HG03457 (cell line): ENCODE measurements around the gene URM1.
"Not testable (repeated sequence)": the region's sequence is repeated elsewhere in the genome, so short reads cannot be mapped to it uniquely, and the experiment has no call there.

Experiments
- ATAC-seq: cut with Tn5 transposase; IDR thresholded peaks from one replicate; pipeline ENCODE4 v1.9.1; 2021; ENCODE audit warnings: moderate number of reproducible peaks; ENCODE audit not compliant: unreplicated experiment

Gene URM1

DNA sequence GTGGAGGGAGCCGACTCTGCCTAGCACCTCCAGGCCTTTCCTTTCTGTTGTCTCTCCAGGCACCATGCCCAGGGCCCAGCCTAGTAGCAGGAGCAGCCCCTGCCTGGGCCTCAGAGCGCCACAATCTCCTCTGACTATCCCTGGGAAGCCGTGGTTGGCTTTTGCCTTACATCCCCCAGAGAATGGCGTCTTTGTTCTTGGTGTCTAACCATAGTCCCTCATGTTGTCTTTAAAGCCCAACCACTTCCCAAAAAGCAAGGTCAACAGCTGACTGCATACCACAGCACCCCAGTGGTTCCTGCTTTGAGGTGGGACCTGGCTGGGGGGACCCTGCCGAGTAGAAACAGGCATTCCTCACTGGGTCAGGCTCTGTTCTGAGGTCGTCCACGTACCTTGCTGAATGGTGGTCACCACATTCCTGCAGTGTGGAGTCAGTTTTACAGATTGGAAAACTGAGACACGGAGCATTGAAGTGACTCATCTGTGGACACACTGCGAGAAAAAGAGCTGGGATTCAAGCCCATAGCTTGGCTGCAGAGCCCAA, 35.7 kb downstream of the URM1 start:
- no peak for ATAC-seq

DNA sequence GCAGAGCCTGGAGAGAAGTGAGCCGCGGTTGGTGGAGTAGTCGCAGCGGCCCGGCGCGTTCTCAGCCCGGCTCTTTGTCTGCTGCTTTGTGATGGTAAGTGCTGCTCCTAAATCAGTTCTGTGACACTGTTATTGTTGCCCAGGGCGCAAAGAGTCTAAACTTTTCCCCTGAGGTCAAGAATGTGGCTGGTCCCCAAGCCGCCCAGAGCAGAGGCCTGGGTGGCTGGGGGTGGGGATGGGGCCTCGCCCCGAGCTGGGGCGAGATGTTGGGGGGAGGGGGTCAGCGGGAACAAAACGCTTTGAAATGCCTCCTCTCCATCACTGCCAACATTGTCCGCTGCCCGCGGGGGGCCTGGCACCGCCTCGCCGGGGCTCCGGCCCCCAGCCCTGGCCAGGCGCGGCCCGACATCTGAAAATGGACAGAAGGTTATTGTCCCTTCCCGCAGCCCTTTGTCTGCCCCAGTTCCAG, 37.8 kb downstream of the URM1 start:
- ATAC-seq = no peak

- ATAC-seq = no peak
These were observed 38.3 kb downstream of the URM1 start for GRCh38 chr9:128409450-128409849.

- ATAC-seq = no peak
These were observed 38.8 kb downstream of the URM1 start for GRCh38 chr9:128409978-128410377.

GRCh38 chr9:128411364-128412119, 40.4 kb downstream of the URM1 start:
- ATAC-seq = no peak

DNA sequence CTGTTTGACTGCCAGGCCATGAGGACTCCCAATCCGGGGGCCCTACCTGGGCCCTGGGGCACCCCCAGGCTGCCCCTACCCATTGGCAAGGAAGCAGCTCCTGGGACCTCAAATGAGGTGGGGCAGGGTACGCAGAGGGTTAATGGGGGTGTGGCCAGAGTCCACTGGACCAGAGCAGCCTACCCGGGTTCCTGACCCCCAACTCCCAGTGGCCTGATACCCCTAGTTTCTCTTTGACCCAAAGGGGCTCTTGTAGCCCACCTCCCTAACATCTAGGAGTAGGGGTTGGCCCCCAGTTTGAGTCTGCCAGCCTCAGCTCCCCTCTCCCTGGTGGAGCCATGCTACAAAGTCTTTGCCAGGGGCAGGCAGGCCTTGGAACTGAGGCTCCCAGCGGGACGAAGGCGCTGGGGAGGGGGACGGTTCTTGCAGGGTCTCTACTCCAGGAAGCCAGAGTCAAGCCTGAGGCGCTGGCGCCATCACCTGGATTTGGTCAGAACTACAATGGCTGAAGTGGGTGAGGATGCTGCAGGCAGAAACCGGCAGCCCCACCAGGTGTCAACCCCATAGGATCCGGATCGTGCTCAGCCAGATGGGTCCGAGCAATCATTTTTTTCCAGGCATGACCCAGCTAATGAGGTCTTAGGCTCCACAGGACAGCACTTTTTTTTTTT, 41.1 kb downstream of the URM1 start:
- ATAC-seq = no peak

DNA sequence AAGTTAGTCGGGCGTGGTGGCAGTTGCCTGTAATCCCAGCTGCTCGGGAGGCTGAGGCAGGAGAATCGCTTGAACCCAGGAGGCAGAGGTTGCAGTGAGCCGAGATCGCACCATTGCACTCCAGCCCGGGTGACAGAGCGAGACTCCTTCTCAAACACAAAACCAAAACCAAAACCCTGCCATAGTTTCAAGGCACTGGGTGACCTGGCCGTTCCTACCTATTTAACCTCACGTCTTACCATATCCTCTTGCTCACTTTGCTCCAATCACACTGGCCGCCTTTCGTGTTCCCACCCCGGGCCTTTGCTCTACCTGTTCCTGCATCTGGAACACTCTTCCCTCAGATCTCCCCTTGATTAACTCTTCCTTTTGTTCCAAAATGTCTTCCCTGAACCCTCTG, 42.6 kb downstream of the URM1 start:
- ATAC-seq = not testable (repeated sequence)

GRCh38 chr9:128414461-128414860, 43.3 kb downstream of the URM1 start:
- ATAC-seq = no peak

- no peak for ATAC-seq
These were observed 44.1 kb downstream of the URM1 start for GRCh38 chr9:128415281-128415680.

- ATAC-seq = no peak
These were observed 44.8 kb downstream of the URM1 start for GRCh38 chr9:128416014-128416413.

- no peak for ATAC-seq
These were observed 45.4 kb downstream of the URM1 start for GRCh38 chr9:128416432-128417019.

DNA sequence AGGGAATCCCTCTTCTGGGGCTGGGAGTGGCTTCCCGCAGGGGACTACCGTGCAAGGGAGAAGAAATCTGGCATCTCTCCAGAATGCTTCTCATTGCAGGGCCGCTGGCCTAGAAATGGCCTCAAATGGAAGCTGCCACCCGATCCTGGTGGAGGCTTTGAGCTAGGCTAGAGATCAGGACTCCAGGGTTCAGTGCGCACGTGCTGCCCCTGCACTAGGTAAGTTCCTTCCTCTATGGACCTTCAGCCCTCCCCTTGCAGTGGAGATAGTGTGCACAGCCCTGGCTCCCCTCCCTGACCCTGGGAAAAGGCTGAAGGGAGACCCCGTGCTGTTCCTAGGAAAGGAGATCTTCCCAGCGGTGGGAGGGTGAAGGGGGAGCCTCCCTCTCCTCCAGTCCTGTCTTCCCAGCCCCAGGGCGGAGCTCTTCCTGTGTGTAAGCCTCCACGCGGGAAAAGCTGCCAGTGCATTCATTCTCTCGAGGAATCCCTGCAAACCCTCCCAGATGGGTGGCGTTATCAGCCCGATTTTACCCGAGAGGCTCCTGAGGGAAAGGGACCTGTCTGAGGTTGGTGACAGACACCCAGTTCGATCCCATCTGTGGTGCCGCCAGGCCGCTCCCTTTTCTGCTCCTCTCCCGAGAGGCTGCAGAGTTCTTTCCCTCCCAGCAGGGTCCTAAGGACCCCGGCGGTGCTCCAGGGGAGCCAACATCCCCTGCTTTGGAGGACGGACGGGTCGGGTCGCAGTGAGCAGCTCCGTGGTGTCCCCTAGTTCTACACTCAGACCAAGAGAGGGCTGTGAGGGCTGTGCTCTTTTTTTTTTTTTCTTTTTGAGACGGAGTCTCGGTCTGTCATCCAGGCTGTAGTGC, 48.1 kb downstream of the URM1 start:
- ATAC-seq = no peak

DNA sequence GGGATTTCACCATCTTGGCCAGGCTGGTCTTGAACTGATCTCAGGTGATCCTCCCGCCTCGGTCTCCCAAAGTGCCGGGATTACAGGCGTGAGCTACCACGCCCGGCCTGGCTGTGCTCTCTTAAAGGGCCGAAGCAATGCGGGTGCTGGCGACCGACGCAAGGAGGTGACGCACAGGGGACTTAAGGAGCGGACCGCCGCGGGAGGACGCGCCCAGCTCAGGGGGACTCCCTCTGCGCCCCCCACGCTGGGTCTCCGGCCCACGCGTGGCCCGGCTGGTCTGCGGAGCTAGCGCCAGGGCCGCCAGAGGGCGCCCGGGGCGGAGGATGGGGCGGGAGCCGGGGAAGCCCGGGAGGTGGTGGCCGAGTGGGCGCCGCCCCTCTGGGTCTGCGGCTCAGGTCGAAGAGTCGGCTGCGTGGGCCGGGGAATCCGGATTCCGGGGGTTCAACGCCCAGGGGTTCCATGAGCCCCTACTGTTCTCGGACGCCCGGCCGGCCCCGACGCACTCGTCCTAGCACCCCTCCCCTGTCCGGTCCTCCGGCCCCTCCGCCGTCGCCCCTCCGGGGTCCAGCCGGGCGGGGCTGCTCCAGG, 49.0 kb downstream of the URM1 start:
- ATAC-seq = peak; percentile 54

DNA sequence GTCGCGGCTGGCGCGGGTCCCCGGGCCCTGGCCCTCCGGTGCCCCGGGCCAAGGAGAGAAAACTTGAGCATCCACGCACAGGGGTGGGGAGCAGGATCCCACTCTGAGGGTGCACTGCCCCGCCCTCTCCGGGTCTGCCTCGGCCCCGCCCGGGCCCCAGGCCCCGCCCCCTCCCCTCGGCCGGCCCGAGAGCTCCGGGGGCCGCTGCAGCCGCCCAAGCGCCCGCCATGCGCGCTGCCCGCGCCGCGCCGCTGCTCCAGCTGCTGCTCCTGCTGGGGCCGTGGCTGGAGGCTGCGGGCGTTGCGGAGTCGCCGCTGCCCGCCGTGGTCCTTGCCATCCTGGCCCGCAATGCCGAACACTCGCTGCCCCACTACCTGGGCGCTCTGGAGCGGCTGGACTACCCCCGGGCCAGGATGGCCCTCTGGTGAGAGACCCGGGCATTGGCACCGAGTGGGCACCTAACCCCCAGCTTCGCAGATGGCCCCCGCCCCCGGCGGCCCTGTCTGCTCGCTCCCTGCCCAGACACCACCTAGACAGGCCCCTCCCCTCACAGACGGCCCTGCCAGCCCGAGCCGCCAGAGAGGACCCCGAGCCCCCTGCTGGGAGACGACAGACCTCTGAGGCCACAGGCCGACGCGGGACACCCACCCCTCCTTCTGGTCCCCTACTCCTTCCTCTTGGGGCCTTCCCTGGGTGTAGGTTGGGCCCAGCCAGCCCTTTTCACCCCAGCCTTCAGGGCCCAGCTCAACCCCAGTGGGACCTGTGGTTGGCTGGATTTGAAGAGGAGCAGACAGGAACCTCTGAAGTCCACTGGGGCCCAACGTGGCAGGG, 49.7 kb downstream of the URM1 start, which contains the start of gene CERCAM:
Gene CERCAM, plus strand, starts transcription at position 207 of the 831 bp plus-strand sequence. Its CDS starts 21 bp downstream, at position 228.
- peak; percentile 43 for ATAC-seq

DNA sequence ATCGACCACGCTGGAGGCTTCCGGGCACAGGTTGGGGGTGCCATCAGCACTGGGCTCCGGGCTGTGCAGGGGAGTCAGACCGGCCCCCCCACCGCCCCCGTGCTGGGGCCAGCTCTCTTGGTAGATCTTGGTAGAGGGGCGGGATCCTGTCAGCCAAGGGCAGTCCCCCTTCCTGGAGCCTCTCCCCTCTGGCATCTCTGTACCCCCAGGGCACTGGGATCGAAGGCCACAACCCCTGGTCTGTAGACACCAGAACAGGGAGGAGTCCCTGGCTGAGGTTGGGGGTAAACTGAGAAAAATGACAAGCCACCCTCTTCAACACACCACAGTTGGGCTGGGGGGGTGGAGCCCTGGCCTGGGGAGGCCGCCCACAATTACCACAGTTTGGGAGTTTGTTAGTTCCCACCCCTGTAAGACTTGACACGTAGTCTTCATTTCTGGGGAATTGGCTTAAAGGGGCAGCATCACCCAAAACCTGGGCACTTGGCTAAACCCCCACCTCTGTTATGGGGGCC, 50.4 kb downstream of the URM1 start:
- ATAC-seq = no peak

DNA sequence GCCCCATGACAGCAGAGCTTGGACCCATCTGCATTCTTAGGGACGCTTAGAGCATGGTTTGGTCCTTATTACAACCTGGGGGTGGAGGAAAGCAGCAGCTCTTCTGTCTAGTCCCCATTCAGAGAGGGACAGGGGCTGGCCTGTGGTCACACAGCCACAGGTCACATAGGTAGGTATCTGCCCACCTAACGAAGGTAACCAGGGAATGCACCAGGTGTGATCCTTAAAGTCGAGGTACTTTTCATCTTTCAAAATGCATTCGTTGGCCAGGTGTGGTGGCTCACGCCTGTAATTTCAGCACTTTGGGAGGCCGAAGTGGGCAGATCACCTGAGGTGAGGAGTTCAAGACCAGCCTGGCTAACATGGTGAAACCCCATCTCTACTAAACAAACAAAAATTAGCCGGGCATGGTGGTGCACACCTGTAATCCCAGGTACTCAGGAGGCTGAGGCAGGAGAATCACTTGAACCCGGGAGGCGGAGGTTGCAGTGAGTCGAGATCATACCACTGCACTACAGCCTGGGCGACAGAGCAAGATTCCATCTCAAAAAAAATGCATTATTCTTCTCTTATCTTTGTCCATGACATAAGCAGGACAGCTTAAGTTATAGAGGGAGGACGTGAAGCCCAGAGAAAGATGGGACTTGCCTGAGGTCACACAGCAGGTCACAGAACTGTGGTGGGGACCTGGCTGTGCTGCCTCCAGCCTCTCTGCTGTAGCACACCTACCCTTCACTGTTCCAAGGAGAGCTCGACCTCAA, 51.0 kb downstream of the URM1 start:
- ATAC-seq = not testable (repeated sequence)

GRCh38 chr9:128422783-128423150, 51.6 kb downstream of the URM1 start:
- no peak for ATAC-seq

- ATAC-seq = not testable (repeated sequence)
These were observed 52.2 kb downstream of the URM1 start for GRCh38 chr9:128423356-128423755.
